HepG2 (cell line): Measurements from ENCODE around the gene P3H3. TPM values are rescaled to one million over a fixed set of nuclear protein-coding genes. Genes with fewer than 3 reads are reported as not detected.

Source experiments
- ATAC-seq: fragments of 200-7000 bp; cut with Tn5 transposase; 3 replicates; pipeline ENCODE4 v1.9.1; 2020; ENCODE audit warnings: mild to moderate bottlenecking, moderate library complexity
- BruUV-seq: library from RNA; stranded (reverse); fragments of 400-500 nt; replicated peaks from 2 replicates; lab custom pipeline; 2021; lab: Mats Ljungman, UMichigan
- CTCF ChIA-PET: fragments of 300-600 bp; formaldehyde crosslinking; extraction: SDS; loops from one replicate; lab custom pipeline; 2021; ENCODE audit warnings: low total read pairs, inconsistent platforms, low intra/inter-chr PET ratio; lab: Yijun Ruan, JAX
- POLR2A ChIA-PET: fragments of 350-600 bp; sonication (Branson Sonifier 250); formaldehyde crosslinking; loops from one replicate; lab custom pipeline; 2020; ENCODE audit warnings: antibody characterized with exemption, inconsistent platforms; lab: Yijun Ruan, JAX
- DNase-seq: peaks from one replicate; pipeline ENCODE4 v3.0.0-alpha.2; 2015; ENCODE audit warnings: low spot score
- FAIRE-seq: peaks from 3 replicates; lab custom pipeline; 2011; peaks lifted over from hg19 to GRCh38; lab: Jason Lieb, UNC
- H2AFZ ChIP-seq: one replicate; pipeline ENCODE4 v1.6.1; 2011; ENCODE audit warnings: low read length, inconsistent platforms
- H3K27ac ChIP-seq: fragments of 300-600 bp; 3 replicates; pipeline ENCODE4 v1.8.0; 2011; ENCODE audit warnings: mixed run types, mild to moderate bottlenecking, mixed read lengths, low read length, inconsistent platforms; ENCODE audit not compliant: insufficient read depth; ENCODE audit errors: extremely low read length
- H3K27me3 ChIP-seq, 2 experiments: fragments of 200-600 bp in 1 of 2; 2 replicates in 1 of 2; 3 replicates in 1 of 2; pipeline versions ENCODE4 v1.6.0 to v1.8.0; 2011; ENCODE audit warnings: low read length in 2 of 2, mild to moderate bottlenecking in 2 of 2, moderate library complexity in 2 of 2, inconsistent platforms in 1 of 2; ENCODE audit not compliant: insufficient read depth in 2 of 2, control insufficient read depth in 1 of 2
- H3K36me3 ChIP-seq, 2 experiments: fragments of 200-600 bp in 1 of 2; replicated peaks in 1 of 2; 2 replicates in 1 of 2; 3 replicates in 1 of 2; pipeline versions ENCODE4 v1.5.1 to v1.8.0; 2011; ENCODE audit warnings: low read length in 2 of 2, inconsistent platforms in 1 of 2; ENCODE audit not compliant: insufficient read depth in 2 of 2, control insufficient read depth in 1 of 2
- H3K4me1 ChIP-seq: 2 replicates; pipeline ENCODE4 v1.5.1; 2012; ENCODE audit warnings: low read length, inconsistent platforms; ENCODE audit not compliant: insufficient read depth
- H3K4me2 ChIP-seq: 2 replicates; pipeline ENCODE4 v1.6.0; 2011; ENCODE audit warnings: low read depth, low read length, inconsistent platforms
- H3K4me3 ChIP-seq, 3 experiments: fragments of 200-600 bp in 1 of 3; sonication (generic), shearing (Covaris generic) in 1 of 3; replicated peaks in 1 of 3; 2 replicates each; pipeline ENCODE4 v1.5.1; 2011 to 2016; ENCODE audit warnings: low read length in 3 of 3, inconsistent platforms in 2 of 3, low read depth in 2 of 3, mild to moderate bottlenecking in 2 of 3, control low read depth in 1 of 3, mixed read lengths in 1 of 3; ENCODE audit not compliant: insufficient read depth in 1 of 3
- H3K79me2 ChIP-seq: one replicate; pipeline ENCODE4 v1.6.1; 2011; ENCODE audit warnings: low read length, inconsistent platforms; ENCODE audit not compliant: insufficient read depth
- H3K9ac ChIP-seq: 2 replicates; pipeline ENCODE4 v1.6.0; 2011; ENCODE audit warnings: mild to moderate bottlenecking, low read depth, low read length, inconsistent platforms; ENCODE audit not compliant: insufficient read depth
- H3K9me3 ChIP-seq: 2 replicates; pipeline ENCODE4 v1.5.1; 2012; ENCODE audit warnings: mild to moderate bottlenecking, low read length
- H4K20me1 ChIP-seq: 2 replicates; pipeline ENCODE4 v1.6.0; 2011; ENCODE audit warnings: inconsistent platforms, mild to moderate bottlenecking, low read length, moderate library complexity; ENCODE audit not compliant: insufficient read depth
- BRCA1 ChIP-seq: sonication (generic); formaldehyde crosslinking; IDR thresholded peaks from 2 replicates; pipeline ENCODE4 v1.4.0; 2020; ENCODE audit warnings: missing genetic modification reagents
- E2F1 ChIP-seq: sonication (generic); formaldehyde crosslinking; IDR thresholded peaks from 2 replicates; pipeline ENCODE4 v1.5.0; 2020; ENCODE audit warnings: missing genetic modification reagents
- GTF3A ChIP-seq: sonication (generic); formaldehyde crosslinking; conservative IDR thresholded peaks from 2 replicates; pipeline ENCODE4 v1.4.0; 2020; ENCODE audit warnings: mild to moderate bottlenecking, missing genetic modification reagents
- HOXA5 ChIP-seq: sonication (generic); formaldehyde crosslinking; IDR thresholded peaks from 2 replicates; pipeline ENCODE4 v1.4.0; 2020; ENCODE audit warnings: missing genetic modification reagents
- NPAS2 ChIP-seq: sonication (generic); formaldehyde crosslinking; IDR thresholded peaks from 2 replicates; pipeline ENCODE4 v1.8.0; 2022; ENCODE audit warnings: mild to moderate bottlenecking, missing genetic modification reagents, borderline replicate concordance
- NR2F6 ChIP-seq, 2 experiments: IDR thresholded peaks; 2 replicates each; pipeline ENCODE4 v1.6.1; 2016; ENCODE audit warnings: antibody characterized with exemption in 1 of 2, mild to moderate bottlenecking in 1 of 2
- SRF ChIP-seq: IDR thresholded peaks from 2 replicates; pipeline ENCODE4 v1.6.1; 2011; ENCODE audit warnings: mild to moderate bottlenecking, low read depth, low read length, moderate library complexity
- SSRP1 ChIP-seq: IDR thresholded peaks from 2 replicates; pipeline ENCODE4 v1.6.1; 2016; ENCODE audit warnings: control low read depth
- TMF1 ChIP-seq: sonication (generic); formaldehyde crosslinking; IDR thresholded peaks from 2 replicates; pipeline ENCODE4 v1.8.1; 2022; ENCODE audit warnings: low read depth, missing genetic modification reagents
- ZNF280B ChIP-seq: sonication (generic); formaldehyde crosslinking; IDR thresholded peaks from 2 replicates; pipeline ENCODE4 v1.5.0; 2020; ENCODE audit warnings: missing genetic modification reagents, mild to moderate bottlenecking, borderline replicate concordance
- ZNF530 ChIP-seq: sonication (generic); formaldehyde crosslinking; IDR thresholded peaks from 2 replicates; pipeline ENCODE4 v1.5.0; 2020; ENCODE audit warnings: low read depth, mild to moderate bottlenecking, missing genetic modification reagents
- ZNF790 ChIP-seq: sonication (generic); formaldehyde crosslinking; IDR thresholded peaks from 2 replicates; pipeline ENCODE4 v1.8.0; 2022; ENCODE audit warnings: missing genetic modification reagents, mild to moderate bottlenecking, borderline replicate concordance
- WGBS: methylation state at CpG from one replicate; pipeline ENCODE4 v1.1.6; 2017; ENCODE audit warnings: low lambda C conversion rate; 5-methylcytosine and 5-hydroxymethylcytosine counted together
- in situ Hi-C: cut with HindIII; loops from 2 replicates; pipeline ENCODE4 v1.10.0; 2017; ENCODE audit warnings: low pct_unique_long_range_greater_than_20kb; ENCODE audit not compliant: extremely low pct_ligation_motif_present
- intact Hi-C: fragments of 100-400 bp; cut with micrococcal nuclease; formaldehyde crosslinking; loops from one replicate; pipeline ENCODE4 v1.10.0; 2022; ENCODE audit not compliant: unreplicated experiment
- polyA plus RNA-seq, 8 experiments: library from polyadenylated mRNA; depleted of rRNA in 3 of 8; stranded (reverse) in 7 of 8; unstranded in 1 of 8; fragments of >200 nt; fragmentation: Illumina TruSeq in 4 of 8; extraction: Trizol in 4 of 8; gene quantifications; 2 replicates each; pipeline versions ENCODE4 v1.2.1 to v1.2.3, GENCODE V29; 2011 to 2016; ENCODE audit warnings: low read depth in 4 of 8, missing spikeins in 1 of 8, mixed read lengths in 1 of 8; ENCODE audit not compliant: insufficient read depth in 1 of 8
- total RNA-seq, 5 experiments: library from RNA; depleted of rRNA; stranded (reverse); fragments of >200 nt; fragmentation: Illumina TruSeq; extraction: Trizol; gene quantifications; 2 replicates each; pipeline ENCODE4 v1.2.3, GENCODE V29; 2016; ENCODE audit warnings: low read depth in 1 of 5

The P3H3 gene
- total and polyA plus RNA-seq, 2 of the 13 experiments (the other 11 are each of a cell fraction or from before 2014, with no cell fraction given) = 20.1 to 20.5 TPM

- Histone ChIP-seq H2AFZ (no peak overlapping the region), H3K4me2 (peak overlapping the region; percentile 69)
- TF ChIP-seq GTF3A (CRISPR knock-in tag) = no peak
- TF ChIP-seq ZNF790 (CRISPR knock-in tag) = no peak
- no peak for TF ChIP-seq HOXA5 (CRISPR knock-in tag)
- peak; percentile 59 for TF ChIP-seq NR2F6 (IDR thresholded peaks at IDR 0.05)
- peak; percentile 46; the same call in 1 of the 2 replicates for TF ChIP-seq NR2F6 (CRISPR knock-in tag; IDR thresholded peaks at IDR 0.05)
- 0 out of 2 replicates have a peak, but pooled peaks have one; percentile 37 for TF ChIP-seq SRF
- no peak for TF ChIP-seq E2F1 (CRISPR knock-in tag)
- no peak for TF ChIP-seq ZNF530 (CRISPR knock-in tag)
- peak; percentile 48; the same call in 1 of the 2 replicates for TF ChIP-seq ZNF280B (CRISPR knock-in tag)
- no peak for TF ChIP-seq SSRP1 (CRISPR knock-in tag)
- peak; percentile 89; the same call in 1 of the 2 replicates for TF ChIP-seq NPAS2 (CRISPR knock-in tag)
- no peak for TF ChIP-seq TMF1 (CRISPR knock-in tag)
- no peak; the same call in 1 of the 2 replicates for TF ChIP-seq BRCA1 (CRISPR knock-in tag)
Observed at GRCh38 chr12:6778574-6779550, 49.3 kb upstream of the P3H3 start.

More at GRCh38 chr12:6778574-6779550, 49.3 kb upstream of the P3H3 start:
- peak; percentile 94 for FAIRE-seq
- POLR2A ChIA-PET = interaction anchor here (0.6 to 5.5 kb wide), 8 partner anchors 10 to 146 kb away, joined by 3 to 59 read pairs (median 4); partner anchors contain the start of genes COPS7A, MLF2, PTMS and ZNF384
- peak overlapping the region; percentile 16 for H3K27ac ChIP-seq
- H3K79me2 ChIP-seq = no peaks in the 10 kb centered on the region
- peak overlapping the region; percentile 1; the same call in 1 of the 2 replicates for H3K9ac ChIP-seq
- peak overlapping the region; percentile 1 to 47 (median 35); a peak in 4 of 6 replicates for H3K4me3 ChIP-seq
- CTCF ChIA-PET = interaction anchor here (1.3 to 2.9 kb wide), 3 partner anchors 12 to 43 kb away, joined by 4 to 54 read pairs (median 16); partner anchors contain the start of gene MLF2
- H4K20me1 ChIP-seq = no peaks in the 10 kb centered on the region
- no TSS peak for BruUV-seq
- peak; percentile 85 for DNase-seq
- peak; percentile 89 for ATAC-seq
- H3K4me1 ChIP-seq = peaks cover 83% of the 10 kb centered on the region
- peaks cover 2 to 16% of the 10 kb centered on the region in 2 experiments; a peak in 2 of 5 replicates for H3K27me3 ChIP-seq
- H3K9me3 ChIP-seq = no peaks in the 10 kb centered on the region
- in situ Hi-C loops = no loop called here
- H3K36me3 ChIP-seq = no peaks in the 10 kb centered on the region
- 5% methylated on average over 34 of the region's 35 CpGs for WGBS
- intact Hi-C loops = loop anchor here (1.0 to 2.0 kb wide), 3 partner anchors 26 to 46 kb away; partner anchors contain the start of gene MLF2
